Fibroblast of lung (primary cell): ENCODE results near the gene MAP6. TPM values are rescaled to one million over a fixed set of nuclear protein-coding genes. Genes with fewer than 3 reads are reported as not detected.

ENCODE experiments used
- DNase-seq, 2 donors: peaks; one replicate each; pipeline versions ENCODE4 v3.0.0 to v3.0.0-alpha.2; 2010; ENCODE audit warnings: low read depth in 2 of 2
- H2AFZ ChIP-seq: 2 replicates; pipeline ENCODE4 v1.5.1; 2012; ENCODE audit warnings: low read length, control low read depth, inconsistent platforms
- H3K27ac ChIP-seq: 2 replicates; pipeline ENCODE4 v1.5.1; 2011; ENCODE audit warnings: low read length, control low read depth; ENCODE audit not compliant: insufficient read depth
- H3K27me3 ChIP-seq: 2 replicates; pipeline ENCODE4 v1.5.1; 2011; ENCODE audit warnings: mild to moderate bottlenecking, low read length; ENCODE audit not compliant: control insufficient read depth, insufficient read depth
- H3K36me3 ChIP-seq: 2 replicates; pipeline ENCODE4 v1.5.1; 2011; ENCODE audit warnings: low read length; ENCODE audit not compliant: control insufficient read depth, insufficient read depth
- H3K4me1 ChIP-seq: 2 replicates; pipeline ENCODE4 v1.5.1; 2011; ENCODE audit warnings: low read length; ENCODE audit not compliant: control insufficient read depth, insufficient read depth; ENCODE audit errors: extremely low read depth
- H3K4me2 ChIP-seq: 2 replicates; pipeline ENCODE4 v1.5.1; 2011; ENCODE audit warnings: low read length, control low read depth; ENCODE audit not compliant: insufficient read depth; ENCODE audit errors: extremely low read depth
- H3K4me3 ChIP-seq, 4 experiments: fragments of 200-600 bp in 1 of 4; sonication (generic) in 1 of 4; replicated peaks in 1 of 4; 2 replicates each; pipeline ENCODE4 v1.5.1; 2011 to 2016; ENCODE audit warnings: low read length in 4 of 4, low read depth in 3 of 4, mild to moderate bottlenecking in 3 of 4, control low read depth in 2 of 4, inconsistent platforms in 1 of 4, mixed read lengths in 1 of 4; ENCODE audit not compliant: insufficient read depth in 1 of 4; ENCODE audit errors: control extremely low read depth in 1 of 4
- H3K79me2 ChIP-seq: 2 replicates; pipeline ENCODE4 v1.5.1; 2012; ENCODE audit warnings: mild to moderate bottlenecking, low read length, inconsistent platforms; ENCODE audit not compliant: control insufficient read depth, insufficient read depth
- H3K9ac ChIP-seq: 2 replicates; pipeline ENCODE4 v1.5.1; 2011; ENCODE audit warnings: mild to moderate bottlenecking, low read length, control low read depth; ENCODE audit not compliant: insufficient read depth
- H3K9me3 ChIP-seq: 2 replicates; pipeline ENCODE4 v1.5.1; 2012; ENCODE audit warnings: low read depth, low read length; ENCODE audit not compliant: control insufficient read depth, insufficient read depth
- H4K20me1 ChIP-seq: 2 replicates; pipeline ENCODE4 v1.5.1; 2011; ENCODE audit warnings: low read length; ENCODE audit not compliant: control insufficient read depth, insufficient read depth; ENCODE audit errors: extremely low read depth
- EZH2 ChIP-seq: IDR thresholded peaks from 2 replicates; pipeline ENCODE4 v1.5.1; 2012; ENCODE audit warnings: low read length, control low read depth, mild to moderate bottlenecking; ENCODE audit errors: missing control alignments
- polyA plus RNA-seq, 2 donors: library from polyadenylated mRNA; depleted of rRNA in 1 of 2; stranded (reverse) in 1 of 2; unstranded in 1 of 2; fragments of >200 nt; gene quantifications; 2 replicates each; pipeline ENCODE4 v1.2.1, GENCODE V29; 2011 to 2012; ENCODE audit warnings: missing spikeins in 1 of 2
- total RNA-seq: library from RNA; depleted of rRNA; stranded (reverse); fragments of >200 nt; gene quantifications from 2 replicates; pipeline ENCODE4 v1.2.1, GENCODE V29; 2014
- TF ChIP-seq, protein P1 (sequence below), 2 donors: IDR thresholded peaks in 1 of 2; conservative IDR thresholded peaks in 1 of 2; 1 replicate in 1 of 2; 2 replicates in 1 of 2; pipeline ENCODE4 v1.5.1; 2011 to 2012; ENCODE audit warnings: low read length in 2 of 2, control low read depth in 1 of 2, inconsistent platforms in 1 of 2, low read depth in 1 of 2, mild to moderate bottlenecking in 1 of 2

MAP6 gene
- total and polyA plus RNA-seq, 2 donors (not counting 1 experiment from before 2014, with no cell fraction given) = 0.17 to 1.0 TPM

DNA sequence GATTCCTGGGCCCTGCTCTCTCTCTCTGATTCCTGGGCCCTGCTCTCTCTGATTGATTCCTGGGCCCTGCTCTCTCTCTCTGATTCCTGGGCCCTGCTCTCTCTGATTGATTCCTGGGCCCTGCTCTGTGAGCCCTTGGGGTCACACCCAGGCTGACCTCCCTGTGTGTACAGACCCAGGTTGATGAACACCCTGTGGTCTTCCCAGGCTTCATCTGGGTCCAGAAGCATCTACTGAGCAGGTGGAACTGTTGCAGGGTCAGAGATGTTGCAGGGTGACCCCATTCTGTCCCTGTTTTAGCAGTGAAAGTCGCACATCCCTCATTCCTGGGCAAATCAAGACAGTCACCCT lies 126.8 kb downstream of the MAP6 start:
- DNase-seq = no peak
- no peaks in the 10 kb centered on the region for H3K4me1 ChIP-seq
- TF ChIP-seq EZH2 = no peak
- TF ChIP-seq, protein P1, sequence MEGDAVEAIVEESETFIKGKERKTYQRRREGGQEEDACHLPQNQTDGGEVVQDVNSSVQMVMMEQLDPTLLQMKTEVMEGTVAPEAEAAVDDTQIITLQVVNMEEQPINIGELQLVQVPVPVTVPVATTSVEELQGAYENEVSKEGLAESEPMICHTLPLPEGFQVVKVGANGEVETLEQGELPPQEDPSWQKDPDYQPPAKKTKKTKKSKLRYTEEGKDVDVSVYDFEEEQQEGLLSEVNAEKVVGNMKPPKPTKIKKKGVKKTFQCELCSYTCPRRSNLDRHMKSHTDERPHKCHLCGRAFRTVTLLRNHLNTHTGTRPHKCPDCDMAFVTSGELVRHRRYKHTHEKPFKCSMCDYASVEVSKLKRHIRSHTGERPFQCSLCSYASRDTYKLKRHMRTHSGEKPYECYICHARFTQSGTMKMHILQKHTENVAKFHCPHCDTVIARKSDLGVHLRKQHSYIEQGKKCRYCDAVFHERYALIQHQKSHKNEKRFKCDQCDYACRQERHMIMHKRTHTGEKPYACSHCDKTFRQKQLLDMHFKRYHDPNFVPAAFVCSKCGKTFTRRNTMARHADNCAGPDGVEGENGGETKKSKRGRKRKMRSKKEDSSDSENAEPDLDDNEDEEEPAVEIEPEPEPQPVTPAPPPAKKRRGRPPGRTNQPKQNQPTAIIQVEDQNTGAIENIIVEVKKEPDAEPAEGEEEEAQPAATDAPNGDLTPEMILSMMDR (conservative IDR thresholded peaks at IDR 0.05 in 1 of 2, IDR thresholded peaks at IDR 0.05 in 1 of 2; ENCODE audit: low read depth in 1 of 2, low read length in 2 of 2) = no peak
- H3K36me3 ChIP-seq = no peaks in the 10 kb centered on the region
- H3K79me2 ChIP-seq = no peaks in the 10 kb centered on the region
- H3K4me3 ChIP-seq = no peak overlapping the region
- H3K9ac ChIP-seq = no peak overlapping the region
- H3K27ac ChIP-seq = no peak overlapping the region
- no peak overlapping the region for H2AFZ ChIP-seq
- no peaks in the 10 kb centered on the region for H4K20me1 ChIP-seq
- no peak overlapping the region for H3K4me2 ChIP-seq
- H3K27me3 ChIP-seq = peaks cover 8% of the 10 kb centered on the region
- no peaks in the 10 kb centered on the region for H3K9me3 ChIP-seq

DNA sequence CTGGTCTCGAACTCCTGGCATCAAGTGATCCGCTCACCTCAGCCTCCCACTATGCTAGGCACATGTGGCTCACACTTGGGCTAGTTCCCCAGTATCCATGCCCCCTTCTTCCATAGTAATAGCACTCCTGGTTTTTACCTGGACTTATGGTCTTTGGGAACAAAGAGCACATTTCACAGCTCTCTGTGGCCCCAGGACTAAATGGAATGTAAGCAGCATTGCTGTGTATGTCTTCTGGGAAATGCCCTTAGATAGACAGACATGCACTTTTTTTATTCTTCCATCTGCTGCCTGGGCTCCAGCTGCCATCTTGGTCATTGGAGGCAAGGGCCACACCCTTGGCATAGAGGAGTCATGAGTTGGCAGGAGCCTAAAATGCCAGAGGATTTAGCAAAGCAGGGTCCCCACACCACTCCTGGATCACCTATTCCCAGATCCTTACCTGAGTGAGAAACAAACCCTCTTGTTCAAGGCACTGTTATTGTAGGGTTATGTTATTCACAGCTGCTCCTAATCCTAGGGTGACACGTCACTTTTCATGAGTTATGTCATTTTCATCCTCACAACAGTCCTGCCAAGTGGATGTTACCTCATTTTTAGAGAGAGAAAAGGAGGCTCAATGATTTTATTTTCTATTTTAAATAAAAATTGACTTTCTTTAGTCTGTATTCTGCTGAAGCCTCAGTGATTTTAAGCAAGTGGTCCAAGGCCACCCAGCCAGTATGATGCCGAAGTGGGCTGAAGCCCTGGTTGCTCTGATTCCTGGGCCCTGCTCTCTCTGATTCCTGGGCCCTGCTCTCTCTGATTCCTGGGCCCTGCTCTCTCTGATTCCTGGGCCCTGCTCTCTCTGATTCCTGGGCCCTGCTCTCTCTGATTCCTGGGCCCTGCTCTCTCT lies 127.4 kb downstream of the MAP6 start:
- no peaks in the 10 kb centered on the region for H3K79me2 ChIP-seq
- H3K4me3 ChIP-seq = no peak overlapping the region
- H3K4me2 ChIP-seq = no peak overlapping the region
- H3K36me3 ChIP-seq = no peaks in the 10 kb centered on the region
- no peak overlapping the region for H3K27ac ChIP-seq
- H3K27me3 ChIP-seq = peaks cover 8% of the 10 kb centered on the region
- DNase-seq = no peak
- TF ChIP-seq, protein P1 (conservative IDR thresholded peaks at IDR 0.05 in 1 of 2, IDR thresholded peaks at IDR 0.05 in 1 of 2; ENCODE audit: low read depth in 1 of 2, low read length in 2 of 2) = no peak
- TF ChIP-seq EZH2 = no peak
- no peaks in the 10 kb centered on the region for H3K9me3 ChIP-seq
- no peak overlapping the region for H3K9ac ChIP-seq
- no peaks in the 10 kb centered on the region for H4K20me1 ChIP-seq
- no peaks in the 10 kb centered on the region for H3K4me1 ChIP-seq
- no peak overlapping the region for H2AFZ ChIP-seq

DNA sequence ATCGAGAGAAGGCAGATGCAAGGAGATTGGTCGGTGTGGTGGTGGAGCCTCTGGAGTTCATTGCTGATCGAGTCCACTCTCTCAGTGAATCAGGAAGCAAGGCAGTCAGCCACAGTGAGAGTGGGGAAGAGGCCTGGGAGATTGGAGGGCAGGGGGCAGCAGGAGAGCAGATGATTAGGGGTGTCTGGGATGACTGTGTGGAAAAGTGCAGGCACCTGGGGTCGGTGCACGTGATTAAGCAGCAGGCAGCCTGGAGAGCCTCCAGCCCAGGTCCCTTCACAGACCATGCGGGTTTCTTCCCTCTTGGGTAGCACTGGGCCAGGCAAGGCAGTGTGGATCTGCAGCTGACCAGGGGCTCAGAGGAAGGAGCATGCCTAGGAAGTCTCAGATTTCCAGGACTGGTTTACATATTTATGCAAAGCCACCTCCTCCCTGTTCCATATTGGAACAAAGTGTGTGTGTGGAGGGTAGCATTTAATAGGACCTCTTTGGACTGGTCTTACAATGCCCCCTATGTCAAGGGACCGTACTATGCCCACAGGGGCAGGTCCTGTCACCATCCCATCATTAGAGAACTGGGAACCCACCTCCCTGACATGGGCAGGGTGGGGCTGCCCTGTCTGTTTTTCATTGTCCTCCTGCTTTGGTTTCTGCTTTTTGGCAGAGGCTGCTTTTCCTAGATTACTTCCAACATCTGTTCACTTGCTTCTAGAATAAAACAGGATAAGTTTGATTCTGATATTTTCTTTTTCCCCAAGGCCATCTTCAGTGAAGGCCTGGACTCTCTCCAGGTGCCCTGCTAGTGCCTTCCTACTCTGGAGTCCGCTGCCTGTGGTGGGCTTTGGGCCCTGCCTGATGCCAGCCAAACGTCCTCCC lies 129.1 kb downstream of the MAP6 start:
- TF ChIP-seq, protein P1 (conservative IDR thresholded peaks at IDR 0.05 in 1 of 2, IDR thresholded peaks at IDR 0.05 in 1 of 2; ENCODE audit: low read depth in 1 of 2, low read length in 2 of 2) = no peak
- no peak for TF ChIP-seq EZH2
- H3K9me3 ChIP-seq = no peaks in the 10 kb centered on the region
- H2AFZ ChIP-seq = no peak overlapping the region
- H3K4me1 ChIP-seq = no peaks in the 10 kb centered on the region
- no peak overlapping the region for H3K4me2 ChIP-seq
- no peaks in the 10 kb centered on the region for H3K36me3 ChIP-seq
- H3K27me3 ChIP-seq = peaks cover 9% of the 10 kb centered on the region
- H3K27ac ChIP-seq = no peak overlapping the region
- H3K79me2 ChIP-seq = no peaks in the 10 kb centered on the region
- no peaks in the 10 kb centered on the region for H4K20me1 ChIP-seq
- no peak for DNase-seq
- H3K9ac ChIP-seq = no peak overlapping the region
- no peak overlapping the region for H3K4me3 ChIP-seq
